CD4-positive, alpha-beta T cell treated with Interleukin-15 for 1 hour (primary cell): Measurements from ENCODE around the gene ADGRL1.
A peak's percentile ranks its signal among the peaks of the same experiment; 100 is the strongest.
"Not testable (repeated sequence)": the region's sequence is repeated elsewhere in the genome, so short reads cannot be mapped to it uniquely, and the experiment has no call there.

Source experiments
- DNase-seq: peaks from one replicate; pipeline ENCODE4 v3.0.0-alpha.2; 2020

ADGRL1 gene

GRCh38 chr19:14186684-14187083 lies 19.3 kb downstream of the ADGRL1 start:
- DNase-seq = not testable (repeated sequence)

- DNase-seq = not testable (repeated sequence)
Observed at GRCh38 chr19:14185691-14186090, 20.3 kb downstream of the ADGRL1 start.

- DNase-seq = no peak
Observed at GRCh38 chr19:14185158-14185557, 20.8 kb downstream of the ADGRL1 start.

GRCh38 chr19:14183741-14184350 lies 22.1 kb downstream of the ADGRL1 start:
- no peak for DNase-seq

- DNase-seq = no peak
Observed at GRCh38 chr19:14182476-14182875, 23.5 kb downstream of the ADGRL1 start.

- DNase-seq = no peak
Observed at GRCh38 chr19:14181906-14182305, 24.1 kb downstream of the ADGRL1 start.

GRCh38 chr19:14181199-14181598 lies 24.8 kb downstream of the ADGRL1 start:
- not testable (repeated sequence) for DNase-seq

GRCh38 chr19:14177496-14178074 lies 28.4 kb downstream of the ADGRL1 start:
- DNase-seq = no peak

- no peak for DNase-seq
Observed at GRCh38 chr19:14175351-14175792, 30.6 kb downstream of the ADGRL1 start.

GRCh38 chr19:14174883-14175282 lies 31.1 kb downstream of the ADGRL1 start:
- DNase-seq = no peak

- no peak for DNase-seq
Observed at GRCh38 chr19:14168993-14169392, 37.0 kb downstream of the ADGRL1 start.

GRCh38 chr19:14168259-14168972 lies 37.6 kb downstream of the ADGRL1 start:
- DNase-seq = no peak

GRCh38 chr19:14167576-14168138 lies 38.3 kb downstream of the ADGRL1 start:
- peak; percentile 24 for DNase-seq

- no peak for DNase-seq
Observed at GRCh38 chr19:14166999-14167575, 38.9 kb downstream of the ADGRL1 start.

- peak; percentile 37 for DNase-seq
Observed at GRCh38 chr19:14165990-14166830, 39.8 kb downstream of the ADGRL1 start.

GRCh38 chr19:14164724-14165493 lies 41.1 kb downstream of the ADGRL1 start:
- no peak for DNase-seq

- no peak for DNase-seq
Observed at GRCh38 chr19:14164082-14164481, 41.9 kb downstream of the ADGRL1 start.

- DNase-seq = no peak
Observed at GRCh38 chr19:14162871-14163297, 43.1 kb downstream of the ADGRL1 start.

- DNase-seq = no peak
Observed at GRCh38 chr19:14161305-14161704, 44.7 kb downstream of the ADGRL1 start.

GRCh38 chr19:14160017-14160703 lies 45.8 kb downstream of the ADGRL1 start:
- DNase-seq = no peak

GRCh38 chr19:14159059-14159458 lies 46.9 kb downstream of the ADGRL1 start:
- DNase-seq = no peak
